NT2/D1 (cell line): ENCODE results near the gene UGT2B17.
"Not testable (repeated sequence)": the region's sequence is repeated elsewhere in the genome, so short reads cannot be mapped to it uniquely, and the experiment has no call there.

Source experiments
- DNase-seq: peaks from one replicate; pipeline ENCODE4 v3.0.0-alpha.2; 2011; ENCODE audit warnings: low read depth, low spot score
- H3K27me3 ChIP-seq: 2 replicates; pipeline ENCODE4 v1.6.0; 2011; ENCODE audit warnings: mild to moderate bottlenecking; ENCODE audit not compliant: insufficient read length, insufficient read depth
- H3K36me3 ChIP-seq: 2 replicates; pipeline ENCODE4 v1.6.1; 2011; ENCODE audit warnings: mild to moderate bottlenecking, low read length, mixed read lengths; ENCODE audit not compliant: insufficient read depth, insufficient read length
- H3K4me1 ChIP-seq: 2 replicates; pipeline ENCODE4 v1.5.1; 2011; ENCODE audit not compliant: insufficient read depth, insufficient read length
- H3K4me3 ChIP-seq: 2 replicates; pipeline ENCODE4 v1.5.1; 2011; ENCODE audit warnings: low read depth; ENCODE audit not compliant: insufficient read length
- H3K9ac ChIP-seq: 2 replicates; pipeline ENCODE4 v1.6.0; 2011; ENCODE audit warnings: low read depth; ENCODE audit not compliant: insufficient read length
- H3K9me3 ChIP-seq: 2 replicates; pipeline ENCODE4 v1.5.1; 2011; ENCODE audit warnings: mild to moderate bottlenecking, low read length; ENCODE audit not compliant: insufficient read depth
- SUZ12 ChIP-seq: IDR thresholded peaks from 2 replicates; pipeline ENCODE4 v1.6.1; 2011; ENCODE audit not compliant: insufficient read length, insufficient read depth; ENCODE audit errors: extremely low read depth
- YY1 ChIP-seq: IDR thresholded peaks from 2 replicates; pipeline ENCODE4 v1.6.1; 2011; ENCODE audit not compliant: insufficient read length, insufficient read depth
- ZNF274 ChIP-seq: IDR thresholded peaks from 2 replicates; pipeline ENCODE4 v1.6.1; 2011; ENCODE audit warnings: mild to moderate bottlenecking, low read depth, low read length

UGT2B17 gene

DNA sequence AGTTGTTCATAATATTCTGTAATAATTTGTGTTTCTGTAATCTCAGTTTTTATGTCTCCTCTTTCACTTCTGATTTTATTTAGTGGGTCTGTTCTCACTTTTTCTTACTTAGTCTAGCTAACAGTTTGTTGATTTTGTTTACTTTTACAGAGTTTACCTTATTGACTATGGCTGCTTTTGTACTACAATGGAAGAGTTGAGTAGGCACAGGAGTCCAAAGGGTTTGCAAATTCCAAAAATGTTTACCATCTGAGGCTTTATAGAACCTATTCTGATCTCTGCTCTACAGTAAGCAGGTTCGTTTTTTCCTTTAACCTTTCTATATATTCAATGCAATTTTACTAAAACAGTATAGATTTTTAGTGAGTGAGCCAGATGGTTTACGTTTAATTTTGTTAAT, 55.1 kb downstream of the UGT2B17 start:
- Histone ChIP-seq H3K27me3 (no peaks in the 10 kb centered on the region), H3K4me3 (no peak overlapping the region), H3K4me1 (no peaks in the 10 kb centered on the region), H3K36me3 (no peaks in the 10 kb centered on the region), H3K9ac (no peak overlapping the region), H3K9me3 (no peaks in the 10 kb centered on the region)
- no peak for DNase-seq
- TF ChIP-seq YY1 (no peak), SUZ12 (no peak), ZNF274 (no peak)

- H3K27me3 ChIP-seq = no peaks in the 10 kb centered on the region
- H3K4me3 ChIP-seq = no peak overlapping the region
- no peaks in the 10 kb centered on the region for H3K9me3 ChIP-seq
- no peak overlapping the region for H3K9ac ChIP-seq
- TF ChIP-seq YY1 (no peak), ZNF274 (no peak), SUZ12 (no peak)
- no peak for DNase-seq
- no peaks in the 10 kb centered on the region for H3K4me1 ChIP-seq
- no peaks in the 10 kb centered on the region for H3K36me3 ChIP-seq
Measured at GRCh38 chr4:68518889-68519288, 57.2 kb downstream of the UGT2B17 start.

- H3K4me3 ChIP-seq, H3K9ac ChIP-seq, DNase-seq, H3K27me3 ChIP-seq, H3K4me1 ChIP-seq, H3K9me3 ChIP-seq, H3K36me3 ChIP-seq: not testable (repeated sequence)
Measured at GRCh38 chr4:68505452-68505851, 70.7 kb downstream of the UGT2B17 start.

DNA sequence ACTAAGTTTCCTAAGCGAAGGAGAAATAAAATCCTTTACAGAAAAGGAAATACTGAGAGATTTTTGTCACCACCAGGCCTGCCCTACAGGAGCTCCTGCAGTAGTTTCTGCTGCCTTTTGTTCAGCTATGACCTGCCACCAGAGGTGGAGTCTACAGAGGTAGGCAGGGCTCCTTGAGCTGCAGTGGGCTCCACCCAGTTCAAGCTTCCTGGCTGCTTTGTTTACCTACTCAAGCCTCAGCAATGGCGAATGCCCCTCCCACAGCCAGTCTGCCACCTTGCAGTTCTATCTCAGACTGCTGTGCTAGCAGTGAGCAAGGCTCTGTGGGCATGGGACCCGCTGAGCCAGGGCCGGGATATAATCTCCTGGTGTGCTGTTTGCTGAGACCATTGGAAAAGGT, 71.3 kb downstream of the UGT2B17 start:
- H3K9me3 ChIP-seq, H3K4me1 ChIP-seq, H3K9ac ChIP-seq, H3K36me3 ChIP-seq, DNase-seq, H3K27me3 ChIP-seq, H3K4me3 ChIP-seq: not testable (repeated sequence)

DNA sequence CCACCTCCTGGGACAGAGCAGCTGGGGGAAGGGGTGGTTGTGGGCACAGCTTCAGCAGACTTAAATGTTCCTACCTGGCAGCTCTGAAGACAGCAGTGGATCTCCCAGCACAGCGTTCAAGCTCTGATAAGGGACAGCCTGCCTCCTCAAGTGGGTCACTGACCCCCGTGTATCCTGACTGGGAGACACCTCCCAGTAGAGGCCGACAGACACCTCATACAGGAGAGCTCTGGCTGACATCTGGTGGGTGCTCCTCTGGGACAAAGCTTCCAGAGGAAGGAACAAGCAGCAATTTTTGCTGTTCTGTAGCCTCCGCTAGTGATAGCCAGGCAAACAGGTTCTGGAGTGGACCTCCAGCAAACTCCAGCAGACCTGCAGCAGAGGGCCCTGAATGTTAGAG, 72.7 kb downstream of the UGT2B17 start:
- H3K27me3 ChIP-seq, H3K36me3 ChIP-seq, DNase-seq, H3K4me3 ChIP-seq, H3K9me3 ChIP-seq, H3K4me1 ChIP-seq, H3K9ac ChIP-seq: not testable (repeated sequence)

GRCh38 chr4:68499021-68499420, 77.1 kb downstream of the UGT2B17 start:
- TF ChIP-seq YY1 = no peak
- TF ChIP-seq SUZ12 = no peak
- no peak for TF ChIP-seq ZNF274
- H3K9ac ChIP-seq = no peak overlapping the region
- H3K36me3 ChIP-seq = no peaks in the 10 kb centered on the region
- no peak for DNase-seq
- no peaks in the 10 kb centered on the region for H3K4me1 ChIP-seq
- H3K27me3 ChIP-seq = no peaks in the 10 kb centered on the region
- H3K4me3 ChIP-seq = no peak overlapping the region
- H3K9me3 ChIP-seq = no peaks in the 10 kb centered on the region

DNA sequence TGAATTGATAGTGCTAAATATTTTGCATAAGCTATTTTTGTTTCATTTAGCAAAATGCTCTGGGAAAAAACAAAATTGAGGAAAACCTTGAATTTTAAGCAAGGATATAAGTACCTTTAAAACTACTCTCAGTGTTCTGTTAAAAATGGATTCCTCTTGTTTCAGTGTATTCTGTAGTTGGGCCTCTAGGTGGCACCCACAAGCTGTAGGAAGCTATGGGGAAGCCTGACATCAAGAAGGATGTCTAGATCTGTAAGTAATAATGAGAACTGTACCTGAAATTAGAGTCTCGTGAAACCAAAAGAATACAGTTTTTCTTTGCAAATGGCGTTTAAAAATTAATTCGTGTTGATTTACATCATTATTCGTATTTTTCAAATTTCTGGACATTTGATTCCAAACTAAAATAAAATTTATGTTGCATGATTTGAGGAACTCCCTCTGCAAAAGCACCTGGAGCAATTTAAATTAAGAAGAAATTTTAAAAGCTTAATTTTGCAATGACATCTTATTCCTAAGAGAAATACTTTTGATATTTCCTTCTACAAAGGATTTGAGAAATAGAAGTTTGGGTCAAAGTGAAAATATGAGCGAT, 77.6 kb downstream of the UGT2B17 start:
- H3K9ac ChIP-seq = no peak overlapping the region
- H3K4me3 ChIP-seq = no peak overlapping the region
- TF ChIP-seq YY1 (no peak), ZNF274 (no peak), SUZ12 (no peak)
- no peaks in the 10 kb centered on the region for H3K9me3 ChIP-seq
- H3K4me1 ChIP-seq = no peaks in the 10 kb centered on the region
- H3K27me3 ChIP-seq = no peaks in the 10 kb centered on the region
- no peaks in the 10 kb centered on the region for H3K36me3 ChIP-seq
- DNase-seq = peak; percentile 39

DNA sequence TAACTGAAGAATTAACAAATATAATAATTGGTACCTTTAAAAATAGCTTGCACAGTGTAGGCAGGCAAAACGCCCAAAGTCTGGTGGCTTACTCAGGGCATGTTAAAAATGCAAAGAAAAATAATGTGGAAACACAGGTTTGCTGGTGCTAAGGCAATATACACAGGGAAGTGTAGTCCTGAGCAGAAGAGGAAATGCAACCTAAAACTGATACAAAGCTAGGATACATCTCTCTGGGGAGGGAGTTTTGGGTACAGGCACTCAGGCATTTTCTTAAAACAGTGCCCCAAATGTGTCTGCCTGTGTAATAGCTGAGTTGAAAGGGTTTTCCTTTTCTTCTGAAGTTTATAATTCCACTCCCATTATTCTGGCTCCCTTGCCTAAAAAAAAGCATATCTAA, 81.4 kb downstream of the UGT2B17 start:
- Histone ChIP-seq H3K36me3 (no peaks in the 10 kb centered on the region), H3K9ac (no peak overlapping the region), H3K27me3 (no peaks in the 10 kb centered on the region), H3K4me1 (no peaks in the 10 kb centered on the region), H3K4me3 (no peak overlapping the region), H3K9me3 (no peaks in the 10 kb centered on the region)
- no peak for TF ChIP-seq YY1
- TF ChIP-seq ZNF274 = no peak
- no peak for TF ChIP-seq SUZ12
- DNase-seq = no peak
